Mucosa of descending colon (tissue), 3 donors: ENCODE measurements around the gene RTP2. TPM values are rescaled to one million over a fixed set of nuclear protein-coding genes. Genes with fewer than 3 reads are reported as not detected.

Experiments
- ATAC-seq: fragments of 200-7000 bp; cut with Tn5 transposase; one replicate; pipeline ENCODE4 v1.9.1; 2020; ENCODE audit warnings: mild to moderate bottlenecking, moderate library complexity
- DNase-seq, 3 donors: peaks; one replicate each; pipeline ENCODE4 v3.0.0-alpha.2; 2020
- H3K36me3 ChIP-seq: fragments of 200-600 bp; one replicate; pipeline ENCODE4 v1.8.0; 2021; ENCODE audit warnings: low read depth, mild to moderate bottlenecking
- H3K4me1 ChIP-seq: fragments of 200-600 bp; one replicate; pipeline ENCODE4 v1.8.0; 2021; ENCODE audit warnings: low read depth, mild to moderate bottlenecking
- H3K4me3 ChIP-seq: fragments of 200-600 bp; one replicate; pipeline ENCODE4 v1.8.0; 2021; ENCODE audit warnings: mild to moderate bottlenecking
- H3K9me3 ChIP-seq: fragments of 200-600 bp; one replicate; pipeline ENCODE4 v1.8.0; 2021; ENCODE audit warnings: mild to moderate bottlenecking
- intact Hi-C, 2 donors: fragments of 100-400 bp; cut with DNase I in 1 of 2; cut with micrococcal nuclease in 1 of 2; formaldehyde crosslinking; loops; one replicate each; pipeline versions ENCODE4 v1.11.0 to v1.11.1; 2022; cut with DNase I, micrococcal nuclease
- total RNA-seq, 3 donors: library from RNA; stranded (reverse); fragmentation: NEBNext Ultra II Directional in 2 of 3; extraction: Animal tissue kit (Norgen Biotek cat#: 25700) in 2 of 3; gene quantifications; one replicate each; pipeline versions ENCODE4 v1.2.1 to v1.2.4, GENCODE V29; 2021 to 2023
- TF ChIP-seq, protein P1 (sequence below): fragments of 200-600 bp; IDR thresholded peaks from one replicate; pipeline ENCODE4 v1.8.0; 2022; ENCODE audit warnings: antibody characterized with exemption, mild to moderate bottlenecking
- donor health status: DM: no; HTN: no; CAD: no; lungs with moderate emphysema.
- donor health status: DM: no; HTN: no; CAD: no.
- donor health status: DM: no; HTN: yes; CAD: no.

RTP2 gene
- total RNA-seq, 3 donors from 2014 or later, result not detected

DNA sequence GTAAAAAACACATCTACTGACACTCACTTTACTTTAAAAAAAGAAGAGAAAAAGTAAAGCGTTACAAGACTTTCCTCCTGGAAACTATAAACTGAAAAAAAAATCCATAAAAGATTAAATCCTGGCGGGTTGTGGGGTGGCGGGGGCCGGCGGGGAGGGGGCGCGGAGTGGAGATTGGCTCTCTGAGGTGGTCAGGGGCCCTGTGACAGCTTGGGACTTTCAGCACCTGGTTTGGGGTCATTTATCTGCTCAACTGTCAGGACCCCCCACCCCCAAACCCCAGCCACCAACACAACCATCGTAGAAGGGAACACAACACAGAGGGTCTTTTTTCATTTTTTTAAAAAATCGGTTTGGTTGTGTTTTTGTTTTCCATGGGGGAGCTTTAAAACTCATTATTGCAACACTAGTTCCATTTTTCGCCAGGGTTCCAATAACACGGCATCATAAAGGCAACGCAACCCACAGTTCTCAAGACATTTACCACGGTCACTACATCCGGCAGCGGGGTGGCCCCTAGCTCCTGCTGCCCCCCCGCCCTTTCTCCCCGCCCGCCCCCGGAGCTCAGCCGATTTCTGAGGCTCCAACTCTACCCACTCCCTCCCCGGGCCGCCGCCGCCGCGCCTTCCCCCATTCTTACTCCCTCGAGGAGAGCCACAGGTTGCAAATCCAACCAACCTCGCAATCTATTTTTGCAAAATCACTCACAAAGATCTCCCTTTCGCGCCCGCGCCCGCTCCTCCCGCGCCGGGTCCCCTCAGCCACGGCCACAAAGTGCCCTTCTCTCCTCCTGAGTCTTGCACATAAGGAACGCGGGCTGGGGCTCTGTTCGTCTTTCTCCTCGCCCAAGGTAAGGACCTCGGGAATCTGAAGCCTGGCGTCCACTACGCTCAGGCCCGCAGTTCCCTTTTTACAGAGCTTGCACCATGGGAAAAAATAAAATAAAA is 41.1 kb upstream of the RTP2 start:
- ATAC-seq (no peak), DNase-seq (peak; percentile 56 to 79 (median 71))
- Histone ChIP-seq H3K4me3 (peak overlapping the region; percentile 45), H3K36me3 (no peaks in the 10 kb centered on the region), H3K4me1 (peaks cover 36% of the 10 kb centered on the region), H3K9me3 (no peaks in the 10 kb centered on the region)
- TF ChIP-seq, protein P1, sequence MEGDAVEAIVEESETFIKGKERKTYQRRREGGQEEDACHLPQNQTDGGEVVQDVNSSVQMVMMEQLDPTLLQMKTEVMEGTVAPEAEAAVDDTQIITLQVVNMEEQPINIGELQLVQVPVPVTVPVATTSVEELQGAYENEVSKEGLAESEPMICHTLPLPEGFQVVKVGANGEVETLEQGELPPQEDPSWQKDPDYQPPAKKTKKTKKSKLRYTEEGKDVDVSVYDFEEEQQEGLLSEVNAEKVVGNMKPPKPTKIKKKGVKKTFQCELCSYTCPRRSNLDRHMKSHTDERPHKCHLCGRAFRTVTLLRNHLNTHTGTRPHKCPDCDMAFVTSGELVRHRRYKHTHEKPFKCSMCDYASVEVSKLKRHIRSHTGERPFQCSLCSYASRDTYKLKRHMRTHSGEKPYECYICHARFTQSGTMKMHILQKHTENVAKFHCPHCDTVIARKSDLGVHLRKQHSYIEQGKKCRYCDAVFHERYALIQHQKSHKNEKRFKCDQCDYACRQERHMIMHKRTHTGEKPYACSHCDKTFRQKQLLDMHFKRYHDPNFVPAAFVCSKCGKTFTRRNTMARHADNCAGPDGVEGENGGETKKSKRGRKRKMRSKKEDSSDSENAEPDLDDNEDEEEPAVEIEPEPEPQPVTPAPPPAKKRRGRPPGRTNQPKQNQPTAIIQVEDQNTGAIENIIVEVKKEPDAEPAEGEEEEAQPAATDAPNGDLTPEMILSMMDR, result no peak
- intact Hi-C loops, result loop anchor here (5.0 to 10.0 kb wide), 7 partner anchors 309 to 1401 kb away; partner anchors contain the start of gene LPP (in 1 of the 2)

DNA sequence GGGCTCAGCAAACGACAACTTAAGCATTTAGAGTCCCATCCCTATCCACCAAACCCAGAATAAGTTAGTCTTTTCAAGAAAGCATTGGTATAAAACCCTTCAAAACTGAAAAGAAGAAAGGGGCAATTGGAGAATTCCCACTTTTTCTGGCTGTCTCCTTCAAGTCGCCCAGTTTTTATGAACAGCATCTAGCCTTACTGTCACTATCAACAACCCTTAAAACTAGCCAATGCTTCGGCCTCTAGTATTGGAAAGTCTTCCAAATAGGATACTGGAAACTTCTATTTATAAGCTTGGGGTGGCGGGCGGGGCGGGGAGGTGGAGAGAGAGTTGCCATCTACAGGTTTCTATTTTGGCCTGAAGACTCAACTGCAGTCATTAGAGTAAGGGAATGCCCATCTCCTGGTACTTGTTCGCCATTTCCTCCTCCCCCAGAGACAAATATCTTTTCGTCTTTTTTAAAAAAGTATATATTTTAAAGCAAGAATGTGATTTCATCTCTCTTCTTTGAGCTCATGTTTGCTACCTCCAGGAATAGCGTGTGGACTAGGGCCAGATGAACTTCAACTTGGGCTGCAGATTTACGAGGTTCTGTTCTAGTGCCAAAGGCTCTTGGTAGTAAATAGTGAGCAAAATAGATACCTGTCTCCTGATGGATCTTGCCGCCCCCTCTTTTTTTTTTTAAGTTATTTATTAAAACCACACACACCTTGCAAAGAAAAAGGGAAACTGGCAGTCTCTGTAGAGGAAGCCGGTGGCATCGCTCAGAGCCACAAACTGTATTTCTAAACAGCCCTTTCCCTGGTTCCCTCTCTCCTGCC is 40.2 kb upstream of the RTP2 start:
- TF ChIP-seq, protein P1, result no peak

DNA sequence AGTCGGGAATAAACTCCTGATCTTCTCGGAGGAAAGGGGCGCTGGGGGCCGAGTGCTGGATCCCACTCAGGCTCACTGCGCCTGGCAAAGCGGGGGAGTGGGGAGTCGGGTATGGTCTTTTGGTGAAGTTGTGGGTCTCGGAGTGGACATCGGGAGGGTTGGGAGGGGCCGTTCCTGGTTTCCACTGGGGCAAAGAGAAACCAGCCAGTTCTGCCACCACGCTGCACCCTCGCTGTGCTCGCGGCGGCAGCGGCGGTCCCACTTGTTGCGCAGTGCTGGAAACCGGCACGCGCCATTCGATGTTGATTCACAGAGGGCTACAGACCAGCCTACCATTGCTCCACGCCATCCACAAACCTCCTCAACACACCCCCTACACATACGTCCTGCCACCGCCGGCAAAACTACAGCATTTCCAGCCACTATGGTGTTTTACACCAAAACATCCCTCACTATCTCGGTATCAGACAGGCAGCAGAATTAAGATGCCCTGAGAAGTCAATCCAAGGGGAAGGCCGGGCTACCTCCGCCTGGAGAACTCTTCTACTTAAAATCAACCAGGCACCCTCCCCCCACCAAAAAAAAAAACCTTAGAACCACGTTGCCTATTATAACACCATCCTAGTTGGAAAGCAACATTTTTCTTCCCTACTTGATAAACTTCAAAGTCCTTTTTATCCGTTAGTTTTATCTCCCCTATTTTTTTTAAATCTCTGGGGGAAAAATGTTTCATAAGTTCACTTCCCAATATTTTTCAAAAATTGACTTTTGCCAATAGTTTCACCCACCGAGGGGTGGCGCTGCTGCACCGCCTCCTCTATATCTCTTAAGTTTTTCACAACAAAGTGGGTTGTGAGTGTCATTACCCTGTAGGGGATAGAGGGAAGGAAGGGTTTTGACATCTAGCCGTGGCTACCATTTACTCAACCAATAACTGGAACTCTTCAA is 39.3 kb upstream of the RTP2 start:
- no peaks in the 10 kb centered on the region for H3K9me3 ChIP-seq
- H3K4me3 ChIP-seq, result peak overlapping the region; percentile 20
- DNase-seq, result peak; percentile 83 to 84 (median 83)
- H3K36me3 ChIP-seq, result no peaks in the 10 kb centered on the region
- intact Hi-C loops, result loop anchor here (5.0 to 10.0 kb wide), 7 partner anchors 311 to 1403 kb away; partner anchors contain the start of gene LPP (in 1 of the 2)
- ATAC-seq, result peak; percentile 11
- peaks cover 27% of the 10 kb centered on the region for H3K4me1 ChIP-seq
- TF ChIP-seq, protein P1, result no peak

More for the DNA sequence above, 40.2 kb upstream of the RTP2 start:
- peak in 2 of 3 donors; percentile 37 to 53 for DNase-seq
- no peak for ATAC-seq
- intact Hi-C loops, result loop anchor here (5.0 to 10.0 kb wide), 7 partner anchors 310 to 1402 kb away; partner anchors contain the start of gene LPP (in 1 of the 2)
- no peaks in the 10 kb centered on the region for H3K36me3 ChIP-seq
- no peak overlapping the region for H3K4me3 ChIP-seq
- H3K9me3 ChIP-seq, result no peaks in the 10 kb centered on the region
- H3K4me1 ChIP-seq, result peaks cover 29% of the 10 kb centered on the region

DNA sequence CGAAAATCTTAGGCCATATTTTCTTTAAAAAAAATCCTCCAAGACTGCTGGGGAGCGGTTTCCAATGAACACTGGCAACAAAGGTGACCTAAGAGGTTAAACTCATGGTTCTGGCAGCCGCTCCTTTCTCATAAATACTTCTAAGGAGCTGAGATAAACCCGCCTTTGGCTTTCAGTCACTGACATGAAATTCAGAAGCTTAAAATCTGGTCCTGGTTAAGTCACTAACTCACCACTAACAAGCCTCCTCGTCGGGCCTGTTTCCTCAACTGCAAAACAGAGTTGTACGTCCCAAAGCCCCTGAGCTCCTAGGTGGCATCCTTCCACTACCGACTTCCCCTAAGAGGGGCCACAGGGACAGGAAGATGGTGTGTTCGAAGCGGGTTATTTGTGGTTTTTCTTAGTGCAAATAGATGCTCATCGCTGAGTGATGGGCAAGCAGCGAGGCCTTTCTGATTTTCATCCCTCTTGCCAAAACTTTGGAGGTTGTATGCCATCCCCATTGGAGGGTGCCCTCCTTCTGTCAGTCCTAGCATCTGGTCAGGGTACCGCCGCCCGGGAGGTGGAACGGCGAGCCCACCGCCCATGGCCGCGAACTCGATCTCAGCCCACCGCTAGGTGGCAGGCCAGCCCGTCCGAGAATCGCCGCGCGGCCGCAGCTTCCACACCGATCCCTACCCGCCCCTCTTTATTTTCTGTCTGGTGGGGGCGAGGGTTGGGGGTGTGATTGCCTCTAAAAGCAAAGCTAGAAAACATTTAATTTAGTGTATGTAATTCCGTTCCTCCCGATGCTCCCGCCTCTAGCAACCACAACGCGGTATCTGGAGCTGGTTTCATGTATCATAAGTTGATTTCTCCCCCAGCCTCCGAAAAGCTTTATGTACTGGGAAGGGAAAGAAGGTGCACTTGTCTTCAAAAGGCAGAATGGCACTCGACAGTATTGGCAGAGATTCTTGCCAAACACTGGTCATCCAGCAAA is 38.4 kb upstream of the RTP2 start:
- peak; percentile 10 for ATAC-seq

More for the DNA sequence above, 38.4 kb upstream of the RTP2 start:
- H3K36me3 ChIP-seq, result no peaks in the 10 kb centered on the region
- no peaks in the 10 kb centered on the region for H3K9me3 ChIP-seq
- peaks cover 23% of the 10 kb centered on the region for H3K4me1 ChIP-seq
- peak overlapping the region; percentile 20 for H3K4me3 ChIP-seq
- TF ChIP-seq, protein P1, result peak; percentile 96
- DNase-seq, result peak; percentile 79 to 84 (median 83)
- intact Hi-C loops, result loop anchor here (5.0 to 10.0 kb wide), 7 partner anchors 312 to 1404 kb away; partner anchors contain the start of gene LPP (in 1 of the 2)
